Adrenal gland (tissue), 5 donors: ENCODE measurements around the gene BMP8A.

Source experiments
- CTCF ChIP-seq, 6 experiments: fragments of 450-650 bp in 4 of 6; fragments of 200-600 bp in 2 of 6; sonication (generic) in 1 of 6; IDR thresholded peaks; 1 replicate in 5 of 6; 2 replicates in 1 of 6; pipeline versions ENCODE4 v1.5.1 to v1.8.0; 2016 to 2021; ENCODE audit warnings: antibody characterized with exemption in 6 of 6, mild to moderate bottlenecking in 2 of 6, moderate library complexity in 1 of 6
- POLR2A ChIP-seq, 2 donors: fragments of 450-650 bp; IDR thresholded peaks; one replicate each; pipeline ENCODE4 v1.6.1; 2017; ENCODE audit warnings: antibody characterized with exemption in 2 of 2, mild to moderate bottlenecking in 2 of 2, moderate library complexity in 1 of 2
- donor health status: DM: no; HTN: no; CAD: no.

- TF ChIP-seq CTCF (IDR thresholded peaks at IDR 0.05) (no peak), POLR2A (IDR thresholded peaks at IDR 0.05) (no peak)
Observed at GRCh38 chr1:39445573-39445972, 45.9 kb upstream of the BMP8A start.
